ENCODE data around the gene INAFM1. TPM values are rescaled to one million over a fixed set of nuclear protein-coding genes. Genes with fewer than 3 reads are reported as not detected.

INAFM1 gene
- total RNA-seq, 1 donor from 2014 or later, result 4.8 TPM

DNA sequence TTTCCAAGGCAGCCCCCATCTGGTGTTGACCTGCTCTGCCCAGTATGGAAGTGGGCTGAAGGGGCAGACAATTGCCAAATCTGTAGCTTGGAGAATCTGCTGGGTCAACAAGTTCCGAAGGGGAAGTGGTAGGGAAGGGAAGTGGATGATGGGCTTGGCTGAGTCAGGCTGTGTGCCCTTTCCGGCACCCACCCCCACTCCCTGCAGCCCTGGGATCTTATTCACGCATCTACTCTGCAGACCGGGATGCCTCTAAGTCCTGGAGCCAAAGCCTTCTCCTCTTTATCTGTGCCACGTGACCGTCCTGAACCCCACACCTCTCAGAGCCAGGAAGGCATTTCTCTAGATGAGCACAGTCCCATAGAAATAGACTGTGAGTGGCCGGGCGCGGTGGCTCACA is 49.8 kb downstream of the INAFM1 start:
- peaks cover 6% of the 10 kb centered on the region for H3K36me3 Mint-ChIP-seq (ENCODE audit: low read depth, unreplicated experiment)
- H3K4me1 Mint-ChIP-seq (ENCODE audit: unreplicated experiment), result peaks cover 8% of the 10 kb centered on the region
- no peak overlapping the region for H3K27ac Mint-ChIP-seq (ENCODE audit: unreplicated experiment)
- TF ChIP-seq, protein P1, sequence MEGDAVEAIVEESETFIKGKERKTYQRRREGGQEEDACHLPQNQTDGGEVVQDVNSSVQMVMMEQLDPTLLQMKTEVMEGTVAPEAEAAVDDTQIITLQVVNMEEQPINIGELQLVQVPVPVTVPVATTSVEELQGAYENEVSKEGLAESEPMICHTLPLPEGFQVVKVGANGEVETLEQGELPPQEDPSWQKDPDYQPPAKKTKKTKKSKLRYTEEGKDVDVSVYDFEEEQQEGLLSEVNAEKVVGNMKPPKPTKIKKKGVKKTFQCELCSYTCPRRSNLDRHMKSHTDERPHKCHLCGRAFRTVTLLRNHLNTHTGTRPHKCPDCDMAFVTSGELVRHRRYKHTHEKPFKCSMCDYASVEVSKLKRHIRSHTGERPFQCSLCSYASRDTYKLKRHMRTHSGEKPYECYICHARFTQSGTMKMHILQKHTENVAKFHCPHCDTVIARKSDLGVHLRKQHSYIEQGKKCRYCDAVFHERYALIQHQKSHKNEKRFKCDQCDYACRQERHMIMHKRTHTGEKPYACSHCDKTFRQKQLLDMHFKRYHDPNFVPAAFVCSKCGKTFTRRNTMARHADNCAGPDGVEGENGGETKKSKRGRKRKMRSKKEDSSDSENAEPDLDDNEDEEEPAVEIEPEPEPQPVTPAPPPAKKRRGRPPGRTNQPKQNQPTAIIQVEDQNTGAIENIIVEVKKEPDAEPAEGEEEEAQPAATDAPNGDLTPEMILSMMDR (IDR thresholded peaks at IDR 0.05; ENCODE audit: unreplicated experiment), result no peak
- peaks cover 9% of the 10 kb centered on the region for H3K27me3 Mint-ChIP-seq (ENCODE audit: unreplicated experiment)
- no peak overlapping the region for H3K4me3 Mint-ChIP-seq (ENCODE audit: unreplicated experiment)
- H3K9me3 Mint-ChIP-seq (ENCODE audit: unreplicated experiment), result no peaks in the 10 kb centered on the region
- DNase-seq (ENCODE audit: low spot score), result no peak

Small RNAs within 50 kb of the gene (microRNA-seq; reads per million reads assigned to microRNA genes)
- gene MIR3190 (ENCODE audit: unreplicated experiment) (not detected), gene MIR3191 (ENCODE audit: unreplicated experiment) (not detected)

Other genes starting within 250 kb of the INAFM1 start
- 46.7 TPM for gene TMEM160, start 226.3 kb upstream of the INAFM1 start, total RNA-seq (ENCODE audit: unreplicated experiment)
- 56.7 TPM for gene ZC3H4, start 161.1 kb upstream of the INAFM1 start, total RNA-seq (ENCODE audit: unreplicated experiment)
- gene SAE1, start 144.1 kb upstream of the INAFM1 start, total RNA-seq (ENCODE audit: unreplicated experiment), result 134 TPM
- gene BBC3, start 43.7 kb upstream of the INAFM1 start, total RNA-seq (ENCODE audit: unreplicated experiment), result 18.6 TPM
- 28.0 TPM for gene CCDC9, start 18.4 kb upstream of the INAFM1 start, total RNA-seq (ENCODE audit: unreplicated experiment)
- gene C5AR1, start 35.0 kb downstream of the INAFM1 start, total RNA-seq (ENCODE audit: unreplicated experiment), result 0.56 TPM
- gene C5AR2, start 57.3 kb downstream of the INAFM1 start, total RNA-seq (ENCODE audit: unreplicated experiment), result 0.59 TPM
- 19.4 TPM for gene DHX34, start 74.4 kb downstream of the INAFM1 start, total RNA-seq (ENCODE audit: unreplicated experiment)
- 2.7 TPM for gene MEIS3, start 144.6 kb downstream of the INAFM1 start, total RNA-seq (ENCODE audit: unreplicated experiment)
- 0.80 TPM for gene SLC8A2, start 197.0 kb downstream of the INAFM1 start, total RNA-seq (ENCODE audit: unreplicated experiment)
- 12.0 TPM for gene KPTN, start 209.3 kb downstream of the INAFM1 start, total RNA-seq (ENCODE audit: unreplicated experiment)
- 77.8 TPM for gene NAPA, start 240.2 kb downstream of the INAFM1 start, total RNA-seq (ENCODE audit: unreplicated experiment)